ENCODE measurements around the gene NUCKS1.

- TF ChIP-seq EZH2 (IDR thresholded peaks at IDR 0.05; ENCODE audit: low read length, missing control alignments) (no peak), CTCF (conservative IDR thresholded peaks at IDR 0.05 in 1 of 2, IDR thresholded peaks at IDR 0.05 in 1 of 2; ENCODE audit: low read depth in 1 of 2, low read length in 2 of 2) (no peak)
These were observed 43.1 kb downstream of the NUCKS1 start for GRCh38 chr1:205706601-205707502.

Measured in fibroblast of lung (primary cell).